Measurements from ENCODE around the gene SHE.

Gene SHE

DNA sequence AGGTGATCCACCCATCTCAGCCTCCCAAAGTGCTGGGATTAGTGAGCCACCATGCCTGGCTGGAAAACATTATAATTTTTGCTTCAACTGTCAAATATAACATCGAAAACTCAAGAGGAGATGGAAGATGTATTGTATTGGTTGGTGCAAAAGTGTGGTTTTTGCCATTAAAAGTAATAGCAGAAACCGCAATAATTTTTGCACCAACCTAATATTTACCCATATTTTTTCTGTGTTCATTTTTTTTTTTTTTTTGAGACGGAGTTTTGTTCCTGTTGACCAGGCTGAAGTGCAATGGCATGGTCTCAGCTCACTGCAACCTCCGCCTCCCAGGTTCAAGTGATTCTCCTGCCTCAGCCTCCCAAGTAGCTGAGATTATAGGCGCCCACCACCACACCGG, 27.1 kb upstream of the SHE start:
- no peak for TF ChIP-seq CTCF (IDR thresholded peaks at IDR 0.05; ENCODE audit: control insufficient read depth, extremely low read depth, insufficient read depth)
- no peak for DNase-seq (ENCODE audit: low read depth)

DNA sequence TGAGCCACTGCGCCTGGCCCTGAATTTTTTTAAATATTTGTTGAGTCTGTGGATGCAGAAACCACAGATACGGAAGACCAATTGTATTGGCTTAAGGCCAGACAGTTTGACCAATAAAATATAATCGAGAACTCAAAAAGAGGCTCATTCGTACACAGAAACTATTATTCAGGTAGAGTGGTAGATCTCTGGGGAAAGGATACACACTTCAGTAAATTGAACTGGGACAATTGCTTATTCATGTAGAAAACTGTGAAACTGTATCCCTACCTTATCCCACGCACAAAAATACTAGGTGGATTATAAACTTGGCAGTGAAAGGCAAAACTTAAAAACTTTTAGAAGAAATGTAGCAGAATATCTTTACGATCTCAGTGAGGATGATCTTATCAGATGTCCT, 25.0 kb upstream of the SHE start:
- DNase-seq (ENCODE audit: low read depth), result no peak
- TF ChIP-seq CTCF (IDR thresholded peaks at IDR 0.05; ENCODE audit: control insufficient read depth, extremely low read depth, insufficient read depth), result no peak
- no peak overlapping the region for H3K4me3 ChIP-seq (ENCODE audit: low read depth, low read length)

More for the DNA sequence above, 27.1 kb upstream of the SHE start:
- no peak overlapping the region for H3K4me3 ChIP-seq (ENCODE audit: low read depth, low read length)

GRCh38 chr1:154524881-154525280, 22.7 kb upstream of the SHE start:
- H3K4me3 ChIP-seq (ENCODE audit: low read depth, low read length), result no peak overlapping the region
- DNase-seq (ENCODE audit: low read depth), result no peak
- no peak for TF ChIP-seq CTCF (IDR thresholded peaks at IDR 0.05; ENCODE audit: control insufficient read depth, extremely low read depth, insufficient read depth)

- H3K4me3 ChIP-seq (ENCODE audit: low read depth, low read length), result no peak overlapping the region
- no peak for DNase-seq (ENCODE audit: low read depth)
- TF ChIP-seq CTCF (IDR thresholded peaks at IDR 0.05; ENCODE audit: control insufficient read depth, extremely low read depth, insufficient read depth), result no peak
Measured at GRCh38 chr1:154521695-154522094, 19.5 kb upstream of the SHE start.

GRCh38 chr1:154520333-154520732, 18.1 kb upstream of the SHE start:
- DNase-seq (ENCODE audit: low read depth), result no peak
- H3K4me3 ChIP-seq (ENCODE audit: low read depth, low read length), result no peak overlapping the region
- no peak for TF ChIP-seq CTCF (IDR thresholded peaks at IDR 0.05; ENCODE audit: control insufficient read depth, extremely low read depth, insufficient read depth)

- H3K4me3 ChIP-seq (ENCODE audit: low read depth, low read length), result no peak overlapping the region
- TF ChIP-seq CTCF (IDR thresholded peaks at IDR 0.05; ENCODE audit: control insufficient read depth, extremely low read depth, insufficient read depth), result no peak
- no peak for DNase-seq (ENCODE audit: low read depth)
Measured at GRCh38 chr1:154519591-154519991, 17.4 kb upstream of the SHE start.

DNA sequence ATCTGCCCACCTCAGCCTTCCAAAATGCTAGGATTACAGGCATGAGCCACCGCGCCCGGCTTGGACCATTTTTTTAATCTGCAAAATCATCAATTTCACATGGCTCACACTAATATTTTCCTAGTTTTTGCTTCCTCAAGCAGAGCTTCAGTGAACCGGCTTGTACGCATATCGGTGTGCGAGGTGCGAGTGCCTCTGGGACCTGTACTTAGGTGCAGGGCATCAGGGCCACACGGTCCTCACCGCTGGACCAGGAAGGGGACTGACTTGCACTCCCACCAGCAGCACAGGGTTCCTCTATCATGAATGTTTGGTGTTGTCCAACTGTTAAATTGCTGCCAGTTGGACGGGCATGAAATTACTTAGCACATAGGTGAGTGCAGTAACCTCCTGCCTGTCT, 15.4 kb upstream of the SHE start:
- no peak for TF ChIP-seq CTCF (IDR thresholded peaks at IDR 0.05; ENCODE audit: control insufficient read depth, extremely low read depth, insufficient read depth)
- H3K4me3 ChIP-seq (ENCODE audit: low read depth, low read length), result no peak overlapping the region
- DNase-seq (ENCODE audit: low read depth), result no peak

All from LNCaP clone FGC (cell line).